GM12873 (cell line): ENCODE results near the gene C10orf62.

Experiments
- CTCF ChIP-seq: IDR thresholded peaks from 2 replicates; pipeline ENCODE4 v1.5.1; 2012; ENCODE audit warnings: low read depth, mild to moderate bottlenecking, moderate library complexity, low read length, control low read depth; ENCODE audit not compliant: insufficient read depth; ENCODE audit errors: missing control alignments

C10orf62 gene, protein sequence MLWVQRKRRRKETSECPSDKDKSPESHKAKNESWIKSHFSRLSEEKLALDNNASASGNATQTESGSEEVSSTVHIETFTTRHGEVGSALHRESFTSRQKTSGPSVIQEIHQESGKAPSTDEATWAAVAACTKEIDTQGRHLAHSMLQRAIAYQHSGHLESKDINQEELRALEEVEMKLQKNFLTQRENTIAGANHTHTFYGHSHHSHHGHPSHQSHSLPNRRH

GRCh38 chr10:97589479-97589878 lies at the start of gene C10orf62:
Gene C10orf62 (plus strand): TSS chr10:97589721. CDS start chr10:97589898, 177 bp downstream.
- TF ChIP-seq CTCF: no peak

GRCh38 chr10:97540669-97541500 lies 48.6 kb upstream of the C10orf62 start:
- peak; percentile 8 for TF ChIP-seq CTCF

DNA sequence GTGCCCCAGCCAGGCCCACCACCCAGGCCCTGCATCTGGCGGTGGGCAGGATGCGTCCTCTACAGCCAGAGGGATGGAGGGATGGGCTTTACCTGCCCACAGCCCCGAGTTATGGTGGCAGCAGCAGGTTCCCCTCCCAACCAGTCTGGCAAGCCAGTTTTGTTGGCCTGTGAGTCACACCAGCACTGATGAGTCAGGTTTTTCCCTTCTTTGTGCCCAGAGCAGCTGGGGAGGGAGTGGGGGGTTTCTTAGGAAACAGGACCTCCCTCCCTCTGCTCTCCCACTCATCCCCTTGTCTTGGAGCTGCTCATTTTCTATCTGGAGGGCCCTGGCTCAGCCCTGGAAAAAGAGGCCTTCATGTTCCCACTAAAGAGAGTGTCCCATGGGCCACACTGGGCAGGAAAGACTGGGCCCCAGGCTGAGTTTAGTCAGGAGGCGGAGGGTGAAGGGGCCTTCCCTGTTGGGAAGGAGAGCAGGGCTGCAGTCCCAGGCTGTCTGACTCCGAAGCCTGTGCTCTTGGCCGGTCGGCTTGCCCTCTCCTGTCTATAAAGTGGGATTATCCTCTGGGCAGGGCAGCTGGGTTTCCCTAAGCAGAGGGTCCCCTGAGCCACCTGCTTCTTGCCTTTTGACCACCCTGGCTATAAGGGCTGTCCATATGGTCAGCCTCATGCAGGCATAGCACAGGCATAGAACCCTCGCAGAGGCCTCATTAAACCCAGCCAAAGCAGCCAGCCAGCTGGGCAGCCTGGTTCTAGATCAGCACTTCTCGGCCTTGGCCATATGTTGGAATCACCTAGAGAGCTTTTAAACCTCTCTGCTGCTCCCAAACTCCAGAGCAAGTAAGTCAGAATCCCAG lies 47.1 kb upstream of the C10orf62 start:
- TF ChIP-seq CTCF: no peak

GRCh38 chr10:97543025-97543546 lies 46.4 kb upstream of the C10orf62 start:
- TF ChIP-seq CTCF: no peak

DNA sequence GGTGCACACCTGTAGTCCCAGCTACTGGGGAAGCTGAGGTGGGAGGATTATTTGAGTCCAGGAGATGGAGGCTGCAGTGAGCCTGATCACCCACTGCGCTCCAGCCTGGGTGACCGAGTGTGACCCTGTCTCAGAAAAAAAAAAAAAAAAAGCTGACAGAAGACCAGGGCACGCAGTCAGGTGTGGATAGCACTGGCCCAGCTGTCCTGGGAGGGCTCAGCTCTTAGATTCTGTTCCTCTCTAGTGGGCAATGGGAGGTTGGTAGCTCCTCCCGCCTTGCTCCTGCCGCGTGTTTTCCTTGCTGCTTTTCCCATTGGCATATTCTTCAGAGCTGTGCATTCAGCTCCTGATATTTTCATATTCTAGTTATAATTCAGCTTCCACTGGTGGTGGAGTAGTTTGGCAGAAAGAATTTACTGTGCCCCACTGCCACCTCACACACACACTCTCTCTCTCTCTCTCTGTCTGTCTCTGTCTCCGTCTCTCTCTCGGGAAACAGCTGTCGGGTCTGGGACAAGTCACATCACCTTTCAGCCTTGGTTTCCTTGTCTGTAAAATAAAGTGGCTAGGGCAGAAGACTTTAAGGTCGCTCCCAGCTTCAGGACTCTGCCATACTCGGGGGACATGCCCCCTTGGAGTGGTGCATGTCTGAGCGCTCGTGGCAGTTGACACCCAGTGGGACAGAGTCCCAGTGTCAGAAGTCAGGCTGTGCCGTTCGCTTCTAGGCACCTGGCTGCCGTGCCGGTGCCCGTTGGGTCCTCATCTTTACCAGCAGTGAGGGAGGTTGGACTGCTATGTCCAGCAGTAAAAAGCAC lies 42.9 kb upstream of the C10orf62 start:
- TF ChIP-seq CTCF: no peak

DNA sequence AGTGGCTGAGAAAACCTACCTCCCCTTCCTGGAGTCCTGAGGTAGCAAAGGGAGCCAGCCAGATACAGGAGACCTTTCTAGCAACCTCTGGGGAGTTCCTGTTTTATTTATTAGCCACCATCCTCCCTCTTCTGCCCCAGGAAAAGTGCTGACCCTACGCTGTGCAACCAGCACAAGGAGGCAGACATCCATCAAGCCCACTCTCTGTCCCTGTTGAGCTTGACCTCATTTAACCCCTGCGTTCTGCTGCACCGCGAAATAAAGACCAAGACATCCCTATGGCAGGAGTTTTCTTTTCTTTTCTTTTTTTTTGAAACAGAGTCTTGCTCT lies 42.3 kb upstream of the C10orf62 start:
- no peak for TF ChIP-seq CTCF

DNA sequence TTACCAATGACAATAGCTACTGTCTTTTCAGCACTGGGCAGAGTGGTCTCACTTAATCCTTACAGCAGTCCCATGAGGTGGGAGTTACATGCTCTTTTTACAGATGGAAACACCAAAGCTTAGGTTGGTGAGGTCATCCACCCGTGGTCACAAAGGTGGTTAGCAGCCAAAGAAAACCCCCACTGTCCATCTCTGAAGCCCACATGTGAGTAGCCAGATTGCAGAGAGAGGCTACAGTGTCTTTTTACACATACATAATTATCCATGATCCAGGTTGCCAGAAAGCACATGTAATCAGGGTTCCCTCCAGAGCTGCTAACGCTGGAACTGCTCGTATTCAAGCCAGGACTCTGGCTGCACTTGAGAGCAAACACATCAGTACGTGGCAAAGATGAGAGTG lies 41.6 kb upstream of the C10orf62 start:
- no peak for TF ChIP-seq CTCF
